ENCODE data around the gene PTMA.

The PTMA gene

DNA sequence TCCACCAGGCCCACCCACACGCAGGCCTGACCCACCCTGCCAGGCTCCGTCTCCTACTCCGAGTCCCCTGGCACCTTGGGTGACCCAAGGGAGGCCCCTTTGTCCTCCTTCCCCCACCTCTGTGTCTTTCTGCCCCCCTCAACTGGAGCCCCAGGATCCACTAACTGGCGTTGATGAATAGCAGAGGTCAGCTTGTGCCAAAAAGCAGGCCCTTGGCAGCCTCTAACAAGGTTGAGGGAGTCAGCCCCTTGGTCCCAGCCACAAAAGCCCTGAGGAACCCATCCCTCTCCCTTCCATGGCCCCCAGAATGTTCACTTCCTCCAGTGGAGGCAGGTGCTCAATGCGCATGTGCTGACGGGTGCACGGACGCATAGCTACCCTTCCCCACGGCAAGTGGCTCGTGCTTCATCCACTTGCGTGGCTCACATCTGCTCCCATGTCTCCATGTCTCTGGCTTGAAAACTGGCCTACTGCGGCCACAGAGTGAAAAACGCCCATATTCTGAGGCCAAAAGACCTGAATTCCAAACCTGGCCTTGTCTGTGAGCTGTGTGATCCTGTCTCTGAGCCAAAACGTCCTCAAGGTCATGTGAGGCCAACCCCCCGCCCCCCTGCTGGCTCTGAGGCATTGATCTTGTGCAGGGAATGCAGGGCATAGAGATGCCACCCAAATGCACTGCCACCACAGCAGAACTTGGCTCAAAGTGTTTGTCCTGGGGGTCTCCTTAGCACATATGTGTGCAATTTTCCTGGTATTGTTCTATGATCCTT is 19.0 kb upstream of the PTMA start:
- no peak overlapping the region for H3K4me3 ChIP-seq (ENCODE audit: low read depth, low read length)

DNA sequence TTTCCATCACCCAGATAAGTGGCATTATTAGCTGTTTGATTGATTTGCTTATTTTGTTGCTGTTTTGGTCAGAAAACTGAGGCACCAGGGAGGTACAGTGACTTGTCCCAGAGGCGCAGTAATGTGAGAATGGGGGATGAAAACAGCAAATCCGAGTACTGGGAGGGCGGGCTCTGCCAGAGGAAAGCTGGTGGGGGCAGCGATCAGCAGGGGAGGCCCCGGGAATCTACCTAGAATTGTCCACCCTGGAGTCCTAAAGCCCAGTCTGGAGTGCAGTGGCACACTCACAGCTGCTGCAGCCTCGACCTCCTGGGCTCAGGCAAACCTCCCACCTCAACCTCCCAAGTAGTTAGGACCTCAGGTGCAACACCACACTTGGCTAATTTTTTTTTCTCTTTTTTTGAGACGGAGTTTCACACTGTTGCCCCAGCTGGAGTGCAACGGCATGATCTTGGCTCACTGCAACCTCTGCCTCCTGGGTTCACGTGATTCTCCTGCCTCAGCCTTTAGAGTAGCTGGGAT is 17.0 kb upstream of the PTMA start:
- TF ChIP-seq, protein P1, sequence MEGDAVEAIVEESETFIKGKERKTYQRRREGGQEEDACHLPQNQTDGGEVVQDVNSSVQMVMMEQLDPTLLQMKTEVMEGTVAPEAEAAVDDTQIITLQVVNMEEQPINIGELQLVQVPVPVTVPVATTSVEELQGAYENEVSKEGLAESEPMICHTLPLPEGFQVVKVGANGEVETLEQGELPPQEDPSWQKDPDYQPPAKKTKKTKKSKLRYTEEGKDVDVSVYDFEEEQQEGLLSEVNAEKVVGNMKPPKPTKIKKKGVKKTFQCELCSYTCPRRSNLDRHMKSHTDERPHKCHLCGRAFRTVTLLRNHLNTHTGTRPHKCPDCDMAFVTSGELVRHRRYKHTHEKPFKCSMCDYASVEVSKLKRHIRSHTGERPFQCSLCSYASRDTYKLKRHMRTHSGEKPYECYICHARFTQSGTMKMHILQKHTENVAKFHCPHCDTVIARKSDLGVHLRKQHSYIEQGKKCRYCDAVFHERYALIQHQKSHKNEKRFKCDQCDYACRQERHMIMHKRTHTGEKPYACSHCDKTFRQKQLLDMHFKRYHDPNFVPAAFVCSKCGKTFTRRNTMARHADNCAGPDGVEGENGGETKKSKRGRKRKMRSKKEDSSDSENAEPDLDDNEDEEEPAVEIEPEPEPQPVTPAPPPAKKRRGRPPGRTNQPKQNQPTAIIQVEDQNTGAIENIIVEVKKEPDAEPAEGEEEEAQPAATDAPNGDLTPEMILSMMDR (IDR thresholded peaks at IDR 0.05; ENCODE audit: borderline replicate concordance, insufficient read depth, low read depth, low read length): no peak
- no peak overlapping the region for H3K4me3 ChIP-seq (ENCODE audit: low read depth, low read length)

More for the DNA sequence above, 19.0 kb upstream of the PTMA start:
- TF ChIP-seq, protein P1 (IDR thresholded peaks at IDR 0.05; ENCODE audit: borderline replicate concordance, insufficient read depth, low read depth, low read length): no peak

DNA sequence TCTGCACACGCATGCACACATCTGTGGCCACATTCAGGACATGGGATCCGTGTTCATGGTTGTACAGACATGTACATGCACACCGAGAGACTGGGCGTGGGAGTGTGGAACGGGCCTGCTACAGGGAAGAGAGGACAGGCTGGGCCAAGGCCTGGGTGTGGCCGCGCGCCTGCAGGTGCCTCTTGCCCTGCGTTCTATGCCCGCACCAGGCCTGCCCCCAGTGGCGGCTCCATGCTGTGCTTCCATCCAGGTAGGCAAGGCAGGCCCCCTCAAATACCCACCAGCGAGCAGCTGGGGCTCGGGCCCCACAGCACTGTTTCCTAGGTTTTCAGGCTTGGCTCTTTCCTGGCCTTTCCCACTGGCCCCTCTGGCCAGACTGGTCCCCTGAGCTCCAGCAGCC is 15.5 kb upstream of the PTMA start:
- no peak overlapping the region for H3K4me3 ChIP-seq (ENCODE audit: low read depth, low read length)
- TF ChIP-seq, protein P1 (IDR thresholded peaks at IDR 0.05; ENCODE audit: borderline replicate concordance, insufficient read depth, low read depth, low read length): no peak

DNA sequence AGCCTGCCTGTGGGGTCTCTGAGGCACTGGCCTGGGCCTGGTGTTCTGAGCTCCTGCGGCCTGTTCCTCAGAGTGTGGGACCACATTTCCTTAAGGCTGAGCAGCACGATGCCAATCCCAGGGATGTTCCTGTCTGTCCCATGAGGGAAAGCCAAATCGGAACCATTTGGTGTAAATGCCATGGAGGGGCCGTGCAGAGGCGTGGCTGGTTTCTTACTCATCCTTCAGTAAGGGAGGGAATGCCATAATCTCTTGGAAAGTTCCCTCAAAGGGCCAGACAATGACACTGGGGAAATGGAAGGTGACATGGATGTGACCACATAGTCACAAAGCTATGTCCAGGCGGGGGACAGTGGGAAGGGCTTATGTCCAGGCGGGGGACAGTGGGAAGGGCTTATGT is 14.4 kb upstream of the PTMA start:
- TF ChIP-seq, protein P1 (IDR thresholded peaks at IDR 0.05; ENCODE audit: borderline replicate concordance, insufficient read depth, low read depth, low read length): no peak
- no peak overlapping the region for H3K4me3 ChIP-seq (ENCODE audit: low read depth, low read length)

DNA sequence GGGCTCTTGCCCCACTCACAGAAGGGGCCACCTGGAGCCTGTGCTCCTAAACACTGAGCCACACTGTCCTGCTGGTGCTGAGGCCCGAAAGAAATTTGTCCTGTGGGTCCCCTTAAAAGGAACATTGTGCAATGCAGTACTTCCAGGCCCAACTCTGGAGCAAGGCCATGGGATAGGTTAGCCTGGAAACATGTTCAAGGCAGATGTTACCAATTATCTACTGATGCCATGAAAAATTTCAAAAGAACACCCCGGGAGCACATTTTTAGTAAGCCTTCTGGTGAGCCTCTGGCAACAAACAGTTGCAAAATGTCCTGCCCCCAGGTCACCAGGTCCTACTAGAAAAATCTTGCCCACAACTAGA is 12.3 kb upstream of the PTMA start:
- TF ChIP-seq, protein P1 (IDR thresholded peaks at IDR 0.05; ENCODE audit: borderline replicate concordance, insufficient read depth, low read depth, low read length): no peak
- no peak overlapping the region for H3K4me3 ChIP-seq (ENCODE audit: low read depth, low read length)

DNA sequence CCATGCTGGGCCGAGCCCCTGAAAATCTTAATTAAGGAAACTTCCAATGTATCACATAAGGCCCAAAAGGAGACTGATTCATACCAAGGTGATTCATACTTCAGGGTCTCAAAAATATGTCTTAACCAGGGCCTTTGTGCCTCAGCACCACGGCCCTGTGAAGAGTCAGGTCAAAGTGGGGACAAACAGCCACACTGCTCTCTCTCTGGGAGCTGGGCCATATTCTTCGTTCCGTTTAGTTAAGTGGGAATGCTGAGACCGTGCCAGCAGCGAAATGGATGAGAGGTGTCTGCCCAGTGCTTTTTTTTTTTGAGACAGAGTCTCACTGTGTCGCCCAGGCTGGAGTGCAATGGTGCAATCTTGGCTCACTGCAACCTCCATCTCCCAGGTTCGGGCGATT is 9.3 kb upstream of the PTMA start:
- H3K4me3 ChIP-seq (ENCODE audit: low read depth, low read length): no peak overlapping the region
- TF ChIP-seq, protein P1 (IDR thresholded peaks at IDR 0.05; ENCODE audit: borderline replicate concordance, insufficient read depth, low read depth, low read length): no peak
